ENCODE data around the gene MOXD1.
A peak's percentile ranks its signal among the peaks of the same experiment; 100 is the strongest.
"Not testable (repeated sequence)": the region's sequence is repeated elsewhere in the genome, so short reads cannot be mapped to it uniquely, and the experiment has no call there.

Gene MOXD1

GRCh38 chr6:132279592-132280139 is 121.6 kb downstream of the MOXD1 start:
- peak; percentile 74 for DNase-seq

DNA sequence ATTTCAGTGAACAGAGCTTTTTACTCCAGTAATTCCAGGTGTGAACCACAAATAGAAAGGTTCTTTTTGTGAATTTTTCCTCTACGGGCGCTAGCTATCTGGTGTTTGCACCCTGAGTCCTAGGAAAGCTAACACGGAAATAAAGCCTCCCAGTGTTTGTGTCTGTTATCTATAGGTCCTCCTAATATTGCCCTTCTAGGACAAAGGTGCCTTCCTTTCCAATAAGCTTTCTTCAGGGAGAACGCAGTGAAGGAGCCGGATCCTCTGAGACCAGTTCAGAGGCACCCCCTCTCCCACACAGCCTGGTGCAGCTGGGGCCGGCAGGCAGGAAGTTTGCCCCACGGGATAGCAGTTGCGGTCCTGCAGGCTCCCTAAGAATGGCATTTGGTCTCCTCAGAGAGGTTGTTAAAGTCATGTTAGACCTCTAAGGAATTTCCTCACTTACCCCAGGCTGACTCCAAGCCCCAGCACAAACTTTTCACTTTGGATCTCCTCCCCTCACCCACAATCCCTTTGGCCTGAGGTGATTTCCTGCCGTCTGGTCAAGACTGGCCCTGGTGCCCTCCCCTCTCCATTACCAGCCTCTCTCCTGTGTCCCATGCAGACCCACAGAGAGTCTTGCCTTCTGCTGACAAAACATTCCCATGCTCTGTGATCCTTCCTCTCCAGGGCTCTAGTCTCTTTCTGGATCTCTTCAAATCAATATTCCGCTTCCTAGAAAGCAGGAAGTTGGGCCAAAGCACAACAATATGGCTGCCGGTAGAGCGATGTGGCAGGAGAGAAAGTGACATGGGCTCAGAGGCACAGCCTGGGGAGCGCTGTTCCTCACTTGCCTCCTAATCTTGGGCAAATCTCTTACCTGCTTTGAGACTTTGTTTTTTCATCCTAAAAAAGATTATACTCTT is 126.0 kb downstream of the MOXD1 start:
- DNase-seq = no peak

DNA sequence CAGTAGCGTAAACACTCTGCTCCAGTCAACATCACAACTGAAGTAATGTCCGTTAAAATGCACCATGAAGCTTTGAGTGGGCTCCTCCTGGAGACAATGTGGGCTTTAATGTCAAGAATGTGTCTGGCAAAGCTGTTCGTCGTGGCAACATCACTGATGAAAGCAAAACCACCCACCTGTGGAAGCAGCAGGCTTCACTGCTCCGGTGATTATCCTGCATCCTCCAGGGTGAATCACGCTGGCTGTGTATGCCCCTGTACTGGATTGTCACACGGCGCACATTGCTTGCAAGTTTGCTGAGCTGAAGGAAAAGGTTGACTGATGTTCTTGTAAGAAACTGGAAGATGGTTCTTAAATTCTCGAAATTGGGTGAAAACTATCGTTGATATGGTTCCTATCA is 128.5 kb downstream of the MOXD1 start:
- DNase-seq = no peak

GRCh38 chr6:132270726-132271402 is 130.4 kb downstream of the MOXD1 start:
- DNase-seq = no peak

DNA sequence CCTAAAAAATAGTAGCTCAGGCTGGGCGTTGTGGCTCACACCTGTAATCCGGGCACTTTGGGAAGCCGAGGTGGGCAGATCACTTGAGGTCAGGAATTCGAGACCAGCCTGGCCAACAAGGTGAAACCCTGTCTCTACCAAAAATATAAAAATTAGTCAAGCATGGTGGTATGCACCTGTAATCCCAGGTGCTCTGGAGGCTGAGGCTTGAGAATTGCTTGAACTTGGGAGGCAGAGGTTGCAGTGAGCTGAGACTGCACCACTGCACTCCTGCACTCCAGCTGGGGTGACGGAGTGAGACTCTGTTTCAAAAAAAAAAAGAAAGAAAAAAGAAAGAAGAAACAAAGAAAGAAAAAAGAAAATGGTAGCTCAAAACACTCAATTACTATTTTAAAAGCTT is 132.6 kb downstream of the MOXD1 start:
- DNase-seq = not testable (repeated sequence)

- no peak for DNase-seq
Observed at GRCh38 chr6:132268209-132268608, 133.1 kb downstream of the MOXD1 start.

DNA sequence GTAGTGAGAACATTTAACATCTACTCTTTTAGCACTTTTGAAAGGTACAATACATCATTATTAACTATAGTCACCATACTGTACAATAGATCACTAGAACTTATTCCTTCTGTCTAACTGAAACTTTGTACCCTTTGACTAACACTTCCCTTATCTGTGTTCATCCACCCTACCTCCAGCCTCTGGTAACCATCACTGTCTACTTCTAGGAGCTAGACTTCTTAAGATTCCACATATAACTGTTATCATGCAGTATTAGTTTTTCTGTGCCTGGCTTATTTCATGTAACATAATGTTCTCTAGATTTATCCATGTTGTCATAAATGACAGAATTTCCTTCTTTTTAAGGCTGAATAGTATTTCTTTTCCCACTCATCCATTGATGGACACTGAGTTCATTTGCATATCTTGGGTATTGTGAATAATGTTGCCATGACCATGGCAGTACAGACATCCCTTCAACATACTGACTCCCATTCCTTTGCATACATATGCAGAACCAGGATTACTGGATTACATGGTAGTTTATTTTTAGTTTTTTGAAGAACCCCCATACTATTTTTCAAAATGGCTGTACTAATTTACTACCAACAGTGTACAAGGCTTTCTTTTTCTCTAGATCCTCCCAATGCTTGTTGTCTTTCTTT is 135.7 kb downstream of the MOXD1 start:
- no peak for DNase-seq

- DNase-seq = no peak
Observed at GRCh38 chr6:132264021-132264500, 137.2 kb downstream of the MOXD1 start.

DNA sequence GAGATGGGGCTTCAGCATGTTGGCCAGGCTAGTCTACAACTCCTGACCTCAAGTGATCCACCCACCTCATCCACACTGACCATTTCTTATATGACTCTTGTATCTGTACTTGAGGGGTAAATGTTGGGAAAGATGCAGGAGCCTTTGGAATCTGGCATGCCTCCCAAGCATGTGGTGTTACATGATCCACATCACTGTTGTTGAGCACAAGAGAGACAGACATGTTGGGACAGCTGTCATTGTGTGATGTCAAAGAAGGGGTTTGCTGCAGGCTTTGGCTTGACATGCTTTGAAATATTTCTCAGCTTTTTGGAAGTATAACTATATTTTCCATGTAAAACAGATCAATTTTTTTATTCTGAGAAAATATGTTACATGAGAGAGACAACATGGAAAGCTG is 139.9 kb downstream of the MOXD1 start:
- DNase-seq = no peak

GRCh38 chr6:132259070-132259469 is 142.2 kb downstream of the MOXD1 start:
- no peak for DNase-seq

- DNase-seq = no peak
Observed at GRCh38 chr6:132257561-132257960, 143.7 kb downstream of the MOXD1 start.

GRCh38 chr6:132256457-132256856 is 144.8 kb downstream of the MOXD1 start:
- DNase-seq = no peak

GRCh38 chr6:132253906-132254305 is 147.4 kb downstream of the MOXD1 start:
- no peak for DNase-seq

GRCh38 chr6:132253211-132253610 is 148.1 kb downstream of the MOXD1 start:
- no peak for DNase-seq

DNA sequence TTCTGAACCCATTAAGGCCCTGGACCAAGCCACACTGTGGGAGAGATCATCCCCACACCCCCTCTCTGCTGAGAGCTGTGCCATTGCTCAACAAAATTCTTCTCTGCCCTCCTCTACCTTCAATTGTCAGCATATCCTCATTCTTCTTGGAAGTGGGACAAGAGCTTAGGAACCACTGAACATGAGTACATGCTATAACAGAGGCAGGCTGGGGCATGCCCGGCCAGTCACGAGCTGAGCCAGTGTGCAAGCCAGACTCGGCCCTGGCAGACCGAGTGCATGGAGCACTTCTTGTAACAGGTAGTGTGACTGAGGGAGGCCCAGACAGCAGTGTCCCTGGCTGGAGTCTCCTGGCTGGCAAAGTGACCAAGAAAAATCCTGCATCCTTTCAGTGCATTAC is 149.2 kb downstream of the MOXD1 start:
- DNase-seq = no peak

GRCh38 chr6:132251711-132252110 is 149.6 kb downstream of the MOXD1 start:
- DNase-seq = no peak

GRCh38 chr6:132247381-132248159 is 153.7 kb downstream of the MOXD1 start:
- DNase-seq = no peak

DNA sequence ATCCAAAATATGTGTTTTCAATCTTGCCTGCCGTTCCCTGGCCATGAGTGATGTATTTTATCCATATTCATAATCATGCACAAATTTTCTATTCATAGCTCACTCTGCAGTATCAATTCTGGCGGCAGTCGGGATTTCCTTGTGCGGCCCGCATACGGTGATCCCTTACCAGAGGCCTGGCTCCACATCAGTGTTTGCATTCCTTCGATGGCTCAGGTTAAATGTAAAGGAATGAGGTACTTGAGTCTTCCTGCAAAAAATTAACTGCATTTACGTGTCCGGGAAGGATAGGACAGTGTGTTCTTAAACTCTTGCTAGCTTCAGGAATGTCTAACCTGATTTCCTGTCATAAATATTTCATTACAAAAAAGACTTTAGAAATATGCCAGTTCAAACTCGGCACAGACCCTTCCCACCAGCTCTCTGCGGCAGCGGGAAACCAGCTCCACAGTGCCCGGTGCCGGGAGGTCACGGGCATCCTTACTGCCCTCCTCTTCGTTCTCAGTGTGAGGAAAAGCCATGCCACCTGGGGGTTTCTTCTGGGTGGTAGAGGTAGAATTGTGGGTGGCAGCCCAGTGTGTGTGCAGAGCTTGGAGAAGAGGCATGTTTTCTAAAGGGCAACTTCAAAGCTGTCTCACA is 154.5 kb downstream of the MOXD1 start:
- no peak for DNase-seq

- DNase-seq = no peak
Observed at GRCh38 chr6:132246120-132246617, 155.1 kb downstream of the MOXD1 start.
